ENCODE data around the gene OCIAD1.

DNA sequence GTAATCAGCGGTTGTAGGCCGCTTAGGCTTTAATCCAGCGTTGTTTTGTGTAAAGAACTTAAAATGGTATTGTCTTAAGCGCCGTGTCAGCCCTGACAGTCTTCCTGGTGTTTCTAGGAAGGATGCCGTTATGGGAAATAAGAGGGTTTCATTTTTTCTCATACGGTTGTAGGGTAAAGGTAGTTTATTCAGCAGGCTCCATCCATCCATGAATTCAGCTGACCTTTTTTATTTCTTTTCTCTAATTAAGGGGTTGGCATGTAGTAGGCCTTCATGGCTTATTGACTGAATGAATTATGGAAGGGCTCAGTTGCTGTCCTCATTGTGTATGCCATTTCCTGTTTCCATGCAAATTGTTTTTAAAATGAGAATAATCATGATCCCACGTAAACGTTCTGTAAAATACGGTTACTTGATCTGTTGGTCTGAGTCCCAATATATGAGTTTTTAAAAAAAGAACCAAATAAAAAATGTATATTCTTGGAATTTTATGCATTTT, 693 bp downstream of the OCIAD1 start:
- TF ChIP-seq EP300 (IDR thresholded peaks at IDR 0.05) (no peak), POLR2A (IDR thresholded peaks at IDR 0.05; ENCODE audit: low read depth) (no peak), POLR2AphosphoS5 (IDR thresholded peaks at IDR 0.05) (no peak)
- TF ChIP-seq, protein P1, sequence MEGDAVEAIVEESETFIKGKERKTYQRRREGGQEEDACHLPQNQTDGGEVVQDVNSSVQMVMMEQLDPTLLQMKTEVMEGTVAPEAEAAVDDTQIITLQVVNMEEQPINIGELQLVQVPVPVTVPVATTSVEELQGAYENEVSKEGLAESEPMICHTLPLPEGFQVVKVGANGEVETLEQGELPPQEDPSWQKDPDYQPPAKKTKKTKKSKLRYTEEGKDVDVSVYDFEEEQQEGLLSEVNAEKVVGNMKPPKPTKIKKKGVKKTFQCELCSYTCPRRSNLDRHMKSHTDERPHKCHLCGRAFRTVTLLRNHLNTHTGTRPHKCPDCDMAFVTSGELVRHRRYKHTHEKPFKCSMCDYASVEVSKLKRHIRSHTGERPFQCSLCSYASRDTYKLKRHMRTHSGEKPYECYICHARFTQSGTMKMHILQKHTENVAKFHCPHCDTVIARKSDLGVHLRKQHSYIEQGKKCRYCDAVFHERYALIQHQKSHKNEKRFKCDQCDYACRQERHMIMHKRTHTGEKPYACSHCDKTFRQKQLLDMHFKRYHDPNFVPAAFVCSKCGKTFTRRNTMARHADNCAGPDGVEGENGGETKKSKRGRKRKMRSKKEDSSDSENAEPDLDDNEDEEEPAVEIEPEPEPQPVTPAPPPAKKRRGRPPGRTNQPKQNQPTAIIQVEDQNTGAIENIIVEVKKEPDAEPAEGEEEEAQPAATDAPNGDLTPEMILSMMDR (IDR thresholded peaks at IDR 0.05): no peak
